Thyroid gland (tissue), 4 donors: ENCODE results near the gene RABL2B. TPM values are rescaled to one million over a fixed set of nuclear protein-coding genes. Genes with fewer than 3 reads are reported as not detected.
"Not testable (repeated sequence)": the region's sequence is repeated elsewhere in the genome, so short reads cannot be mapped to it uniquely, and the experiment has no call there.

Experiments
- DNase-seq, 2 donors: peaks; one replicate each; pipeline ENCODE4 v3.0.0-alpha.2; 2019
- H3K27ac ChIP-seq, 3 donors: fragments of 200-600 bp; sonication (generic); 1 replicate in 2 of 3; 2 replicates in 1 of 3; pipeline ENCODE4 v1.5.1; 2016 to 2019; ENCODE audit warnings: mild to moderate bottlenecking in 1 of 3, moderate library complexity in 1 of 3
- H3K27me3 ChIP-seq: fragments of 200-600 bp; sonication (generic); one replicate; pipeline ENCODE4 v1.5.1; 2019
- H3K36me3 ChIP-seq, 2 donors: fragments of 200-600 bp; sonication (generic); one replicate each; pipeline ENCODE4 v1.5.1; 2016 to 2019
- H3K4me1 ChIP-seq, 2 donors: fragments of 200-600 bp; sonication (generic); one replicate each; pipeline ENCODE4 v1.5.1; 2017 to 2019
- H3K4me3 ChIP-seq, 3 donors: fragments of 200-600 bp; sonication (generic); replicated peaks in 1 of 3; 1 replicate in 2 of 3; 2 replicates in 1 of 3; pipeline ENCODE4 v1.5.1; 2016; ENCODE audit warnings: mild to moderate bottlenecking in 1 of 3
- H3K9me3 ChIP-seq: fragments of 200-600 bp; sonication (generic); one replicate; pipeline ENCODE4 v1.5.1; 2017
- POLR2A ChIP-seq, 2 donors: fragments of 450-650 bp; IDR thresholded peaks; one replicate each; pipeline ENCODE4 v1.6.1; 2017; ENCODE audit warnings: antibody characterized with exemption in 2 of 2, mild to moderate bottlenecking in 2 of 2, moderate library complexity in 1 of 2
- WGBS, 2 donors: methylation state at CpG; one replicate each; pipeline ENCODE4 v1.1.5; 2017; 5-methylcytosine and 5-hydroxymethylcytosine counted together
- intact Hi-C: fragments of 100-400 bp; cut with DNase I; formaldehyde crosslinking; loops from one replicate; pipeline ENCODE4 v1.15.1; 2023
- total RNA-seq, 4 donors: library from RNA; depleted of rRNA; stranded (reverse); fragments of >200 nt; gene quantifications; one replicate each; pipeline ENCODE4 v1.2.3, GENCODE V29; 2016
- TF ChIP-seq, protein P1 (sequence below), 6 experiments: fragments of 200-600 bp in 3 of 6; fragments of 450-650 bp in 3 of 6; sonication (generic) in 3 of 6; IDR thresholded peaks; one replicate each; pipeline ENCODE4 v1.5.1; 2016 to 2019; ENCODE audit warnings: antibody characterized with exemption in 6 of 6, mild to moderate bottlenecking in 2 of 6, inconsistent platforms in 1 of 6, moderate library complexity in 1 of 6

Gene RABL2B
- 10 to 100 TPM; 20.7 to 29.3 (median 27.0) TPM for total RNA-seq

DNA sequence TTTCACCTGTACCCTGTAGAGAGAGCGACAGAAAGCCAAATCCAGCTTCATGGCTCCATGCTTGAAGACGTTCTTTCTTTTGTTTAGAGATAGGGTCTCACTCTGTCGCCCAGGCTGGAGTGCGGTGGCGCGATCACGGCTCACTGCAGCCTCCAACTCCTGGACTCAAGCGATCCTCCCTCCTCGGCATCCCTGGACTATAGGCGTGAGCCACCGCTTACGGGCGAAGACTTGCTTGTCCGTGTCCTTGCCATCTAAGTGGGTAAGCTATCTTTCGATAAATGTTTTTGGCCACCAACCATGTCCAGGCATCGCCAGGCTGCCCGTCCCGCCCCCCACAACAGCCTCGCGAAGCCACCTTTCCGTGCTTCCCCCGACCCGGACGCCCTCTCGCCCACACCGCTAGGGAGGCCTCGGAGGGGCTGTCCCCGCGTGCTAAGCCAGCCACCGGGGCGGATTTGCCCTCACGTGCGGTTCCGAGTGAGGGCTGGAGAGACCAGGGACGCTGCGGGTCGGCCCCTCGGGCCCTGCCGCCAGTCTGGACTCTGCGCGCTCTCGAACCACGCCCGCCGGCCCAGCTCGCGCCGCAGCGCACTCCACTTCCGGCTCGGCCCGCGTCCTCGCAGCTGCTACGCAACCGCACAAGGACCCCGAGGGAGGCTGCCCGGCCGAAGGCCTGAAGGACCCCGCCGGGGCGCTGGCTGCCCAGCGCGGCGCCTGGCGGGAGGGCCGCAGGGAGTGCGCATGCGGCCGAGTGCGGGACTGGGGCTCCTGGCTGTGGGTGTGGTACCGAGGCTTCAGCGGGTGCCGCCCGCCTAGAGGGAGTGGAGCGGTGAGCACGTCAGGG is at the start of gene RABL2B:
TSS of gene RABL2B (minus strand) at position 604 of the 847 bp plus-strand sequence. CDS start 1,342 bp downstream, outside the sequence.
- H3K4me1 ChIP-seq, H3K27me3 ChIP-seq, H3K27ac ChIP-seq, intact Hi-C loops, H3K36me3 ChIP-seq, H3K9me3 ChIP-seq: not testable (repeated sequence)
- TF ChIP-seq POLR2A (IDR thresholded peaks at IDR 0.05), result peak in 1 of 2 donors; percentile 51
- DNase-seq, result peak; percentile 85 to 86
- 0% methylated on average over 2 of the region's 77 CpGs; no CpG with 5 or more reads in 1 of the 2 donors for WGBS, 2 donors
- H3K4me3 ChIP-seq, result peak within 1 kb of the TSS in 2 of 3 donors; percentile 6 to 42

DNA sequence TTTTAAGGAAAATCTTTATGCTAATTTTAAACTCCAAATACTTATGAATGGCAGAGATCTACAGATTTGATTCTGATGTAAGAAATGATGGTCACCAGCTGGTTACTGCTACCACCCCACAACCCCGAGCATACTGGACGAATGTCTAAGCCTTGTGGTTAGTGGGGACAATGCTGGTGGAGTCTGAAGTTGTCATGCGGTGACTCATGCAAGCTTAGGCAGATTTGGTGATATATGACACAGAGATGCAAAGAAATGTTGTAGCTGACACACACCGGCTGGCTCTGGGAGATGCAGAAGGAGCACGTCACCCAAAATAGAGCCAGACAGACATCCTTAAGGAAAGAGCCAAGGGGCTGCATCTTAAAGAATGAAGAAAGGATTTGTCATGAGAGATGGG is 3.5 kb upstream of the RABL2B start:
- DNase-seq, H3K27me3 ChIP-seq, intact Hi-C loops, H3K4me1 ChIP-seq, H3K27ac ChIP-seq, H3K4me3 ChIP-seq, H3K9me3 ChIP-seq, H3K36me3 ChIP-seq: not testable (repeated sequence)
- WGBS, 2 donors, result 93 to 100% methylated on average over 2 to 5 of the region's 5 CpGs

DNA sequence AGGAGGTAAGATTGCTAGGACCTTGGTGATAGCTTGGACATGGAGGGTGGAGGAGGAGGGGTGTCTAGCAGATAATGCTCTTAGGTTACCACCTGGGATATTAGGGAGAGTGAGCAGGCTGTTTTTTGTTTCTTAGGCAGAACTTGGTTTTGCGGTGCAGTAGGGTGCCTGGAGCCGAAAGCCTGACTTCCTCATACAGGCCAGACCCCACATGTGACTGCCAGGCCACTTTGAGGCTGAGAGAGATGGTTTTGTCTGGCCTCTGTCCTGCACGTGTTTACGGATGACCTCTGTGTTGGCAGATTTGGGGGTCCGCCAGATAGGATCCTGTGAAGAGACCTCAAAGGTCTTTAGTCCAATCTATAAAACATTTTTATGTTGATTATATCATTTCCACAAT is 1.9 kb upstream of the RABL2B start:
- DNase-seq, H3K4me3 ChIP-seq, H3K9me3 ChIP-seq, H3K36me3 ChIP-seq, H3K27me3 ChIP-seq, H3K27ac ChIP-seq, H3K4me1 ChIP-seq, intact Hi-C loops: not testable (repeated sequence)
- 88 to 92% methylated on average over 5 of the region's 5 CpGs for WGBS, 2 donors

DNA sequence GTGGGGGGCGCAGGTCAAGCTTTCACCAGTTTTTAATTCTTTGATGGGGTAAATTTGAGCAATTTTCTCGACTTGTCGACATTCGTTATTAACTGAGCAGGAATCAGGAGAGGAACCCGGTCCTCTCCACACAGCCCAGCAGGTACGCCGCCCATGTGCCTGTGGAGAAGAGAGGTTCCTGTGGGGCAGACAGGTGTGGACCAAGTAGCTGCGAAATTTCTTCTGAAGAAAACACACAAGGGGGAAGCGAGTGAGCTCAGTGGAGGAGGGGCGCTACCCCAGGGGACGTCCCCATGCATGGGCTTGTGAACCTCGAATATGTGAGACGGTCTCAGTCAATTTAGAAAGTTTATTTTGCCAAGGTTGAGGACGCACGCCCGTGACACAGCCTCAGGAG is 442 bp upstream of the RABL2B start:
- H3K4me1 ChIP-seq, intact Hi-C loops, H3K27ac ChIP-seq, H3K36me3 ChIP-seq, H3K9me3 ChIP-seq, H3K27me3 ChIP-seq: not testable (repeated sequence)
- 0 to 2% methylated on average over 7 to 9 of the region's 16 CpGs for WGBS, 2 donors
- peak overlapping the region in 2 of 3 donors; percentile 6 to 42 for H3K4me3 ChIP-seq
- peak; percentile 1 to 6 for DNase-seq

DNA sequence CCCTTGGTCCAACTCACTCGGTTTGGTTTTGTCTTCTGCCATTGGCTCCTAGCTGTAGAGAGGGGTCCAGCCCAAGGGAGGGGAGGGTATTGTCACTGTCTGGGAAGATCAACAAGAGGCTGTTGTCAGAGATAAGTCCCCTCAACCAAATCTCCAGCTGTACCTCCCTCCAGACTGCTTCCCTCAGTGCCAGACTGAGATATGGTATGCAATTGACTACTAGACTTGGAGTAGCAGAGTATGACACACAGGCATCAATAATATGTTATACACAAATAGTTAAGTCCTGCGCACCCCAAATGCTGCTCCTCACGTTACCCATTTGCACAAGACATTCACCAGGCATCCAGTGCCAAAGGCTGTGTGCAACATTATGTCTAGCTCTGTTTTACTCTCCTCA is 1.2 kb downstream of the RABL2B start:
- H3K27ac ChIP-seq, DNase-seq, H3K27me3 ChIP-seq, H3K9me3 ChIP-seq, H3K4me1 ChIP-seq, H3K4me3 ChIP-seq, intact Hi-C loops, H3K36me3 ChIP-seq: not testable (repeated sequence)
- 84 to 90% methylated on average over 2 of the region's 3 CpGs for WGBS, 2 donors

DNA sequence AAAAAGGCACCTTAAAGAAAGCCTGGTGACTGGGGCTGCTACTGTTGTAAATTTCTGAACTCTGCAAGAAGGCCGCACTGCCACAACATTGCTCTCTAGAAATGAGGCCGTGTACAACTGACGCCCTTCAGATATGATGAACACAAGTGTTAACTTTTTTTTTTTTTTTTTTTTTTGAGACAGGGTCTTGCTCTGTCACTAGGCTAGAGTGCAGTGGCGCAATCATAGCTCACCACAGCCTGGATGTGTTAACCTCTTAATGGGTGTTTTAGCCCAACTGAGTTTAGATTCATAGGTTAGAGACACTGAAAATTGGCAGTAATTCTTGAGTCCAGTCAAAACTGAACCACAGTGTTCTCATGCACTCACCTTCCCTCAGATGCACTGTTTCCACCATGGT is 3.2 kb downstream of the RABL2B start:
- WGBS, 2 donors, result 93 to 95% methylated on average over 4 of the region's 4 CpGs
- intact Hi-C loops, H3K4me3 ChIP-seq: not testable (repeated sequence)

DNA sequence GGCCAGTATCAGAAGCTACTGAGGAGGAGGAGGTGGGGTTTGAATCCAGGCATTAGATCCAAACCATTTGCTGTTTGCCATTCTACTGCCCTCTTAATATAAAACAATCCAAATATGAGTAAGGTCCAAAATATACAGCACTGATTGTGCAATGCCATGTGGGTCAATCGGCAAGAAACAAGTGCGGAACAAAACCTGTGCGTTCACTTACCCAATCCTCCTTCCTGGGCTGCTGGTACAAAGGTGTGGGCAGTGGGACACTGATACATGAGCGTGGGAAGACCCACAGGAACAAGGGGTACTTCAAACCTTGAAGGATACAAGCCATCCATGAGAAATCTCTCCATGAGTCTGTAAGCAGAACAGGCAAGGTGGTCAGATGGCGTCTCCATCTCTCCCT is 5.8 kb downstream of the RABL2B start:
- H3K27me3 ChIP-seq, H3K9me3 ChIP-seq, H3K4me3 ChIP-seq, DNase-seq, intact Hi-C loops, H3K36me3 ChIP-seq, H3K4me1 ChIP-seq, H3K27ac ChIP-seq: not testable (repeated sequence)
- WGBS, 2 donors, result 94 to 100% methylated on average over 5 of the region's 5 CpGs

More for the DNA sequence above, 3.2 kb downstream of the RABL2B start:
- not testable (repeated sequence) for H3K27ac ChIP-seq, H3K4me1 ChIP-seq, H3K36me3 ChIP-seq, H3K27me3 ChIP-seq, H3K9me3 ChIP-seq, DNase-seq

DNA sequence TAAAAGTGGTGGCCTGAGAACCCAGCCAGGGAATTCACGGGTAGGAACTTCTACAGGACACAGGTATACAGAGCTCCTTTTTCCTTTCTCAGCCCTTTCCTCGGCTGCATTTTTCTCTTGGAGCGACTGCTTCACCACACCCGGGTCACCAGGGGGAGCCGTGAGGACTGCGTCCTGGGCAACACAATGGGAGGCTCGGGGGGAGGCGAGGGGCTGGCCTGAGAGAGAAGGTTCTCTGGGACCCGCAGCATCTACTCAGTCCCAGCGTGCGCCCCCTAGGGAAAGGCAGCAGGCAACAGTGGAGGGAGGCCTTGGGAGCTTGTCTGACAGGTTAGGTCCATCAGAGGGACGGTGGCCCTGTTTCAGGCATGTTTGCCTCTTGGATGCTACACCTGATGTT is 8.3 kb downstream of the RABL2B start:
- intact Hi-C loops, H3K36me3 ChIP-seq, H3K9me3 ChIP-seq, H3K27me3 ChIP-seq, H3K4me3 ChIP-seq, H3K27ac ChIP-seq, H3K4me1 ChIP-seq: not testable (repeated sequence)
- DNase-seq, result peak; percentile 4 to 23
- whole genome bisulfite sequencing, 2 donors, result 46 to 62% methylated on average over 10 of the region's 12 CpGs
- TF ChIP-seq, protein P1, sequence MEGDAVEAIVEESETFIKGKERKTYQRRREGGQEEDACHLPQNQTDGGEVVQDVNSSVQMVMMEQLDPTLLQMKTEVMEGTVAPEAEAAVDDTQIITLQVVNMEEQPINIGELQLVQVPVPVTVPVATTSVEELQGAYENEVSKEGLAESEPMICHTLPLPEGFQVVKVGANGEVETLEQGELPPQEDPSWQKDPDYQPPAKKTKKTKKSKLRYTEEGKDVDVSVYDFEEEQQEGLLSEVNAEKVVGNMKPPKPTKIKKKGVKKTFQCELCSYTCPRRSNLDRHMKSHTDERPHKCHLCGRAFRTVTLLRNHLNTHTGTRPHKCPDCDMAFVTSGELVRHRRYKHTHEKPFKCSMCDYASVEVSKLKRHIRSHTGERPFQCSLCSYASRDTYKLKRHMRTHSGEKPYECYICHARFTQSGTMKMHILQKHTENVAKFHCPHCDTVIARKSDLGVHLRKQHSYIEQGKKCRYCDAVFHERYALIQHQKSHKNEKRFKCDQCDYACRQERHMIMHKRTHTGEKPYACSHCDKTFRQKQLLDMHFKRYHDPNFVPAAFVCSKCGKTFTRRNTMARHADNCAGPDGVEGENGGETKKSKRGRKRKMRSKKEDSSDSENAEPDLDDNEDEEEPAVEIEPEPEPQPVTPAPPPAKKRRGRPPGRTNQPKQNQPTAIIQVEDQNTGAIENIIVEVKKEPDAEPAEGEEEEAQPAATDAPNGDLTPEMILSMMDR (IDR thresholded peaks at IDR 0.05), result peak in 1 of 6 experiments; percentile 32

DNA sequence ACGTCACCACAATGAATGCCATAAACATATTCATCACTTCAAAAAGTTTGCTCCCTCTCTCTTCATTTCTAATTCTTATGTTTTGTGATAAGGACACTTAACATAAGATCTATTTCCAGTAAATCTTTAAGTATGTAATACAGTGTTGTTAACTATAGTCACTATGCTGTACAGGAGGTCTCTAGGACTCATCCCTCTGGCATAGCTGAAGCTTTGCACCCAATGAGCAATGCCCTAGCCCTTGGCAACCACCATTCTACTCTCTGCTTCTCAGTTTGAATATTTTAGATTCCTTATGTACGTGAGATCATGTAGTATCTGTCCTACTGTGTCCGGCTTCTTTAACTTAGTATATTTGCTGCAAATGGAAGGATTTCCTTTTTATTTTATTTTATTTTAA is 19.1 kb downstream of the RABL2B start:
- H3K27ac ChIP-seq, intact Hi-C loops, H3K4me3 ChIP-seq: not testable (repeated sequence)

DNA sequence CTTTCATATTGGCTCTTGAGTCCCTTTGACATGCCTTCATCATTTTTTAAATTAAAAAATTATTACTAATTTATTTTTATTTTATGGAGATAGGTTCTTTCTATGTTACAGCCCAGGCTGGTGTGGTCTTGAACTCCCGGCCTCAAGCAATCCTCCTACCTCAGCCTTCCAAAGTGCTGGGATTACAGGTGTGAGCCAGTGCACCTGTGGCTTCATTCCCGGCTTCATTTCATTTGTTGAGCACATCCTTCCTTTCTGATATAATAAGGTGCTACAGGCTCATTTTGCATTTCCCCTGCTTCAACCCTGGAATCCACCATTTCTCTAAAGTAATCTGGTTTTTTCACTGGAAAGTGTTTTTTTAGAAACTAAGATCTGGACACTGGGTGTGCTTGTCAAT is 21.6 kb downstream of the RABL2B start:
- H3K36me3 ChIP-seq, H3K27ac ChIP-seq, DNase-seq, H3K4me1 ChIP-seq, H3K9me3 ChIP-seq, H3K4me3 ChIP-seq, intact Hi-C loops, H3K27me3 ChIP-seq: not testable (repeated sequence)
- WGBS, 2 donors, result 88 to 90% methylated on average over 2 of the region's 2 CpGs

More for the DNA sequence above, 19.1 kb downstream of the RABL2B start:
- H3K9me3 ChIP-seq, H3K4me1 ChIP-seq, H3K27me3 ChIP-seq, H3K36me3 ChIP-seq, DNase-seq: not testable (repeated sequence)
- 78 to 83% methylated on average over 3 of the region's 3 CpGs for WGBS, 2 donors

DNA sequence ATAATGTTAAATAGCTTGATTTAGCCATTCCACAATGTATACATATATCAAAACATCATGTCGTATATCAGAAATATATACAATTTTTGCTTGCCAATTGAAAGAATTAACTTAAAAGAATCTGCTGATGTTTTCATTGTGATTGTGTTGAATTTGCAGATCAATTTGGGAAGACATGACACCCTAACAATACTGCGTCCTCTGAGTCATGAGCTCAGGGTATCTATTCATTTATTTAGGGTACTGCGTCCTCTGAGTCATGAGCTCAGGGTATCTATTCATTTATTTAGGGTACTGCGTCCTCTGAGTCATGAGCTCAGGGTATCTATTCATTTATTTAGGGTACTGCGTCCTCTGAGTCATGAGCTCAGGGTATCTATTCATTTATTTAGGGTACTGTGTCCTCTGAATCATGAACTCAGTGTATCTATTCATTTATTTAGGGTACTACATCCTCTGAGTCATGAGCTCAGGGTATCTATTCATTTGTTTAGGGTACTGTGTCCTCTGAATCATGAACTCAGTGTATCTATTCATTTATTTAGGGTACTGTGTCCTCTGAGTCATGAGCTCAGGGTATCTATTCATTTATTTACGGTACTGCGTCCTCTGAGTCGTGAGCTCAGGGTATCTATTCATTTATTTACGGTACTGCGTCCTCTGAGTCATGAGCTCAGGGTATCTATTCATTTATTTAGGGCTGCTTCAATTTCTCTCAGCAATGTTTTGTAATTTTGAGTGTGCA is 23.7 kb downstream of the RABL2B start:
- H3K4me1 ChIP-seq, H3K4me3 ChIP-seq, H3K9me3 ChIP-seq, H3K27me3 ChIP-seq, H3K27ac ChIP-seq, intact Hi-C loops, H3K36me3 ChIP-seq, DNase-seq: not testable (repeated sequence)
- WGBS, 2 donors, result 79 to 80% methylated on average over 10 of the region's 10 CpGs
